ENCODE results near the gene FOXN3.

- TF ChIP-seq ZNF274 (IDR thresholded peaks at IDR 0.05; ENCODE audit: low read depth, low read length) (no peak), YY1 (IDR thresholded peaks at IDR 0.05; ENCODE audit: insufficient read depth, insufficient read length) (no peak)
Measured at GRCh38 chr14:89107626-89108025, 309.4 kb downstream of the FOXN3 start.

Data from NT2/D1 (cell line).